HepG2 (cell line): ENCODE results near the gene RFTN1. TPM values are rescaled to one million over a fixed set of nuclear protein-coding genes. Genes with fewer than 3 reads are reported as not detected.

Source experiments
- BRCA1 ChIP-seq: sonication (generic); formaldehyde crosslinking; IDR thresholded peaks from 2 replicates; pipeline ENCODE4 v1.4.0; 2020; ENCODE audit warnings: missing genetic modification reagents
- CREM ChIP-seq, 2 experiments: sonication (generic) in 1 of 2; formaldehyde crosslinking in 1 of 2; IDR thresholded peaks; 2 replicates each; pipeline versions ENCODE4 v1.4.0 to v1.6.1; 2016 to 2020; ENCODE audit warnings: antibody characterized with exemption in 1 of 2, mild to moderate bottlenecking in 1 of 2, missing genetic modification reagents in 1 of 2
- EED ChIP-seq: sonication (generic); formaldehyde crosslinking; IDR thresholded peaks from 2 replicates; pipeline ENCODE4 v1.5.0; 2020; ENCODE audit warnings: mild to moderate bottlenecking, missing genetic modification reagents
- HIVEP1 ChIP-seq: sonication (generic); formaldehyde crosslinking; IDR thresholded peaks from 2 replicates; pipeline ENCODE4 v1.4.0; 2020; ENCODE audit warnings: mild to moderate bottlenecking, missing genetic modification reagents
- IRF1 ChIP-seq: sonication (generic); formaldehyde crosslinking; IDR thresholded peaks from 2 replicates; pipeline ENCODE4 v1.4.0; 2020; ENCODE audit warnings: low read depth, mild to moderate bottlenecking, missing genetic modification reagents
- JARID2 ChIP-seq: sonication (generic); formaldehyde crosslinking; IDR thresholded peaks from 2 replicates; pipeline ENCODE4 v1.8.1; 2023; ENCODE audit warnings: missing genetic modification reagents, inconsistent platforms; ENCODE audit not compliant: insufficient replicate concordance
- LBX2 ChIP-seq: sonication (generic); formaldehyde crosslinking; IDR thresholded peaks from 2 replicates; pipeline ENCODE4 v1.5.0; 2020; ENCODE audit warnings: missing genetic modification reagents, mild to moderate bottlenecking, borderline replicate concordance
- MAF1 ChIP-seq: sonication (generic); formaldehyde crosslinking; IDR thresholded peaks from 2 replicates; pipeline ENCODE4 v1.5.0; 2020; ENCODE audit warnings: missing genetic modification reagents, borderline replicate concordance
- NFE2L1 ChIP-seq: sonication (generic); formaldehyde crosslinking; IDR thresholded peaks from 2 replicates; pipeline ENCODE4 v1.4.0; 2020; ENCODE audit warnings: missing genetic modification reagents, mild to moderate bottlenecking, borderline replicate concordance
- RELA ChIP-seq: sonication (generic); formaldehyde crosslinking; IDR thresholded peaks from 2 replicates; pipeline ENCODE4 v1.4.0; 2020; ENCODE audit warnings: missing genetic modification reagents
- SIN3B ChIP-seq: fragments of 150-350 bp; IDR thresholded peaks from 2 replicates; pipeline ENCODE4 v1.6.1; 2014; ENCODE audit warnings: low read length
- SKIL ChIP-seq: sonication (generic); formaldehyde crosslinking; IDR thresholded peaks from 2 replicates; pipeline ENCODE4 v1.8.0; 2022; ENCODE audit warnings: missing genetic modification reagents, mild to moderate bottlenecking, moderate library complexity, borderline replicate concordance
- TBX3 ChIP-seq: fragments of 450-650 bp; IDR thresholded peaks from 2 replicates; pipeline ENCODE4 v1.6.1; 2017; ENCODE audit warnings: antibody characterized with exemption, mild to moderate bottlenecking, inconsistent platforms, borderline replicate concordance
- TIGD3 ChIP-seq: sonication (generic); formaldehyde crosslinking; IDR thresholded peaks from 2 replicates; pipeline ENCODE4 v1.5.1; 2020; ENCODE audit warnings: mild to moderate bottlenecking, missing genetic modification reagents, borderline replicate concordance
- ZBTB7B ChIP-seq: sonication (generic); formaldehyde crosslinking; IDR thresholded peaks from 2 replicates; pipeline ENCODE4 v1.4.0; 2020; ENCODE audit warnings: missing genetic modification reagents
- ZNF274 ChIP-seq: sonication (generic); formaldehyde crosslinking; IDR thresholded peaks from 2 replicates; pipeline ENCODE4 v1.5.1; 2020; ENCODE audit warnings: mild to moderate bottlenecking, missing genetic modification reagents
- ZNF496 ChIP-seq: sonication (generic); formaldehyde crosslinking; IDR thresholded peaks from 2 replicates; pipeline ENCODE4 v1.8.1; 2023; ENCODE audit warnings: mild to moderate bottlenecking, moderate library complexity, missing genetic modification reagents; ENCODE audit not compliant: insufficient replicate concordance
- ZNF709 ChIP-seq: sonication (generic); formaldehyde crosslinking; IDR thresholded peaks from 2 replicates; pipeline ENCODE4 v1.5.0; 2020; ENCODE audit warnings: mild to moderate bottlenecking, missing genetic modification reagents
- polyA plus RNA-seq, 8 experiments: library from polyadenylated mRNA; depleted of rRNA in 3 of 8; stranded (reverse) in 7 of 8; unstranded in 1 of 8; fragments of >200 nt; fragmentation: Illumina TruSeq in 4 of 8; extraction: Trizol in 4 of 8; gene quantifications; 2 replicates each; pipeline versions ENCODE4 v1.2.1 to v1.2.3, GENCODE V29; 2011 to 2016; ENCODE audit warnings: low read depth in 4 of 8, missing spikeins in 1 of 8, mixed read lengths in 1 of 8; ENCODE audit not compliant: insufficient read depth in 1 of 8
- total RNA-seq, 5 experiments: library from RNA; depleted of rRNA; stranded (reverse); fragments of >200 nt; fragmentation: Illumina TruSeq; extraction: Trizol; gene quantifications; 2 replicates each; pipeline ENCODE4 v1.2.3, GENCODE V29; 2016; ENCODE audit warnings: low read depth in 1 of 5
- TF ChIP-seq, protein P1 (sequence below): sonication (generic); formaldehyde crosslinking; IDR thresholded peaks from 2 replicates; pipeline ENCODE4 v1.5.0; 2020; ENCODE audit warnings: missing genetic modification reagents, mild to moderate bottlenecking, borderline replicate concordance

RFTN1 gene
- total and polyA plus RNA-seq, 2 of the 13 experiments (the other 11 are each of a cell fraction or from before 2014, with no cell fraction given), result not detected

DNA sequence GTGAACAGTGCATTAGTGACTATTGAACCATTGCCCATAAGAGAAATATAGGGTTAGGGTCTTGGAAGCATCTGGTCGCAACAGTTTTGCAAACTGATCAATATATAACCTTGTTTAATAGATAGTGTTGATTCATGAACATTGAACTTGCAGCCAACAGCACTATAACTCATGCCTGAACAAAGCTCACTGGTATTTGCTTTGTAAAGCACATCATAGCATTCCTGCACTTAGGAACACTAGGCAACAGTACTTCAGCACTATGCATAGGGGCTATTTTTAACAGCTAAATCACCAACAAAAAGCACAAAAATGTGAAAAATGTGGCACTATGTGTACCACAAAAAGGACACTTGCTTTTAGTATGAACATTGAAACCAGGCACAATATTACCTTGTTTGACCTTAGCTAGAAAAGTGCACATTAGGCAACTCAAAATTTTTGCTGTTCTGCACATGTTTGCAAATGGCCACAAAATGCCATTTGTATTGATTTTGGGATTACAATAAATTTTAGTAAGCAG lies 180.5 kb downstream of the RFTN1 start (continued):
- peak; percentile 78; the same call in 1 of the 2 replicates for TF ChIP-seq CREM (IDR thresholded peaks at IDR 0.05)
- no peak for TF ChIP-seq CREM (CRISPR knock-in tag; IDR thresholded peaks at IDR 0.05)
- TF ChIP-seq ZNF709 (CRISPR knock-in tag), result no peak
- no peak for TF ChIP-seq ZNF496 (CRISPR knock-in tag)
- TF ChIP-seq IRF1 (CRISPR knock-in tag), result no peak
- no peak for TF ChIP-seq BRCA1 (CRISPR knock-in tag)
- no peak for TF ChIP-seq SIN3B
- no peak for TF ChIP-seq HIVEP1
- TF ChIP-seq MAF1 (CRISPR knock-in tag), result no peak
- no peak for TF ChIP-seq NFE2L1 (CRISPR knock-in tag)
- TF ChIP-seq SKIL (CRISPR knock-in tag), result peak; percentile 62
- no peak for TF ChIP-seq LBX2 (CRISPR knock-in tag)
- no peak for TF ChIP-seq EED (CRISPR knock-in tag)
- peak; percentile 95 for TF ChIP-seq TBX3
- no peak for TF ChIP-seq TIGD3 (CRISPR knock-in tag)
- no peak for TF ChIP-seq JARID2
- TF ChIP-seq RELA (CRISPR knock-in tag), result no peak
- TF ChIP-seq, protein P1, sequence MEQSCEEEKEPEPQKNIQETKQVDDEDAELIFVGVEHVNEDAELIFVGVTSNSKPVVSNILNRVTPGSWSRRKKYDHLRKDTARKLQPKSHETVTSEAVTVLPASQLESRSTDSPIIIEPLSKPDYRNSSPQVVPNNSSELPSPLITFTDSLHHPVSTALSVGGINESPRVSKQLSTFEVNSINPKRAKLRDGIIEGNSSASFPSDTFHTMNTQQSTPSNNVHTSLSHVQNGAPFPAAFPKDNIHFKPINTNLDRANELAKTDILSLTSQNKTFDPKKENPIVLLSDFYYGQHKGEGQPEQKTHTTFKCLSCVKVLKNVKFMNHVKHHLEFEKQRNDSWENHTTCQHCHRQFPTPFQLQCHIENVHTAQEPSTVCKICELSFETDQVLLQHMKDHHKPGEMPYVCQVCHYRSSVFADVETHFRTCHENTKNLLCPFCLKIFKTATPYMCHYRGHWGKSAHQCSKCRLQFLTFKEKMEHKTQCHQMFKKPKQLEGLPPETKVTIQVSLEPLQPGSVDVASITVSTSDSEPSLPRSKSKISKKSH (CRISPR knock-in tag), result no peak
- no peak for TF ChIP-seq ZNF274 (CRISPR knock-in tag)
- 0 out of 2 replicates have a peak, but pooled peaks have one; percentile 38 for TF ChIP-seq ZBTB7B (CRISPR knock-in tag)
